GM12891 (cell line): ENCODE measurements around the gene CSAG1.
"Not testable (repeated sequence)": the region's sequence is repeated elsewhere in the genome, so short reads cannot be mapped to it uniquely, and the experiment has no call there.

Experiments used
- PAX5 ChIP-seq: IDR thresholded peaks from 2 replicates; pipeline ENCODE4 v1.6.1; 2011; ENCODE audit warnings: low read length, moderate library complexity, mild to moderate bottlenecking; ENCODE audit not compliant: insufficient read depth, severe bottlenecking
- POLR2A ChIP-seq: IDR thresholded peaks from 2 replicates; pipeline ENCODE4 v1.6.1; 2011; ENCODE audit warnings: low read depth, low read length, control low read depth
- POLR2AphosphoS5 ChIP-seq: IDR thresholded peaks from 2 replicates; pipeline ENCODE4 v1.6.1; 2011; ENCODE audit warnings: low read depth, low read length, control low read depth
- POU2F2 ChIP-seq: IDR thresholded peaks from 2 replicates; pipeline ENCODE4 v1.6.1; 2011; ENCODE audit warnings: low read depth, mild to moderate bottlenecking, control low read depth, low read length, moderate library complexity
- SPI1 ChIP-seq: IDR thresholded peaks from 2 replicates; pipeline ENCODE4 v1.6.1; 2011; ENCODE audit warnings: low read depth, low read length, control low read depth
- TAF1 ChIP-seq: IDR thresholded peaks from 2 replicates; pipeline ENCODE4 v1.6.1; 2011; ENCODE audit warnings: low read depth, low read length, control low read depth

DNA sequence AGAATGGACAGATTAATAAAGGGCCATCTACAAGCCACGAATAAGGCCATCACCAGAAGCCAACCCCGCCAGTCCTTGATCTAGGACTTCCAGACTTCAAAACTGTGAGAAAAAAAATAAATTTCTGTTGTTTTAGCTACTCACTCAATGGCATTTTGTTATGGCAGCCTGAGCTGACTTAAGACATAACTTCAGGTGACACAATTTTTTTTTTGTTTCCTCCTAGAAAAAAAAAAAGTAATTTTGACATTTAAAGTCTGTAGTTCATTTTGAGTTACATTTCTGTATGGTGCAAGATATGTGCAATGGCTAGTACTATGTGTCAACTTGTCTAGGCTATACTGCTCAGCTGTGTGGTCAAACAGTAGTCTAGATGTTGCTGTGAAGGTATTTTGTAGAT, 25.4 kb upstream of the CSAG1 start, which contains the start of gene CSAG3:
- TF ChIP-seq TAF1, POLR2AphosphoS5, POLR2A, POU2F2, PAX5, SPI1: not testable (repeated sequence)
